ENCODE results near the gene EXOC3L1.

DNA sequence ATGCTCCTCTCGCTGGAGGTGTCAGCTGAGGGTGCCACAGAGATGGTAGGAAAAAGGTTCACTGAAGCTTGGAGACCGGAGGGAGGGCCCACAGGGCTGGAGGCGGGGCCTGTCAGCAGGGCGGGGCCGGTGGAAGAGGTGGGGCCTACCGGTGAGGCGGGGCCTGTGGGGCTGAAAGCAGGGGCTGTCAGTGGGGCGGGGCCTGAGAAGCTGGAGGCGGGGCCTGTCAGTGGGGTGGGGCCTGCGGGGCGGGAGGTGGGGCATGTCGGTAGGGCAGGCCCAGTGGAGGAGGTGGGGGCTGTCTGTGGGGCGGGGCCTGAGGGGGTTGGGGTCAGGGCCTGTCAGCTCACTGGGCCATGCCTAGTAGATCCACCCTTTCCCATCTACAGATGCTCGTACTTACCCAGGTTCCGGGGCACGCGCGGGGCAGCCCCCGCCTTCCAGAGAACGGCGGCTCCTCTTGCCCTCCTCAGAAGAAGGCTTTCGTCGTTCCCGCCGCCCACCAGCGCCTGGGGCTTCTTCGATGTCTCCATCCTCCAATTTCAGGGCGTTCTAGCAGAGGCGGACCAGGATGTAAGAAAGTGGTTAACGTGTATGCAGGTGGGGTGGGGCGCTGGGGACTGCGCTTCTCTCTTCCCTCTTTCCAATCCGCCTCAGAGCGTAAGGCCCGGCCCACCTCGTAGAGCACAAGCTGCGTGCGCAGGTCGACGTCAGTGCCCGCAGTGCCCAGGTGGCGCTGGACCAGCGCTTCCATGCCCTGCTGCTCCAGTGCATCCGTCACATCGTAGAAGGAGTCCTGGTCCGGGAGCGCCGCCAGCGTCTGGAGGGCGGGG, 46.8 kb upstream of the EXOC3L1 start:
- no peak for TF ChIP-seq POLR2A (IDR thresholded peaks at IDR 0.05; ENCODE audit: low read length)
- no peak for TF ChIP-seq GATA1 (IDR thresholded peaks at IDR 0.05; ENCODE audit: low read depth, low read length)
